HepG2 (cell line): ENCODE measurements around the gene MAP2K2. TPM values are rescaled to one million over a fixed set of nuclear protein-coding genes. Genes with fewer than 3 reads are reported as not detected.

Source experiments
- ERF ChIP-seq: IDR thresholded peaks from 2 replicates; pipeline ENCODE4 v1.6.1; 2018; ENCODE audit warnings: missing biosample characterization, missing genetic modification reagents
- ISX ChIP-seq: sonication (generic); formaldehyde crosslinking; conservative IDR thresholded peaks from 2 replicates; pipeline ENCODE4 v1.5.0; 2020; ENCODE audit warnings: missing genetic modification reagents
- MED1 ChIP-seq: sonication (generic); formaldehyde crosslinking; IDR thresholded peaks from 2 replicates; pipeline ENCODE4 v1.4.0; 2020; ENCODE audit warnings: missing genetic modification reagents
- NCOR1 ChIP-seq: fragments of 200-600 bp; sonication (generic); IDR thresholded peaks from 2 replicates; pipeline ENCODE4 v1.7.0; 2017; ENCODE audit warnings: antibody characterized with exemption, low read length, borderline replicate concordance
- PHF8 ChIP-seq: sonication (generic); formaldehyde crosslinking; IDR thresholded peaks from 2 replicates; pipeline ENCODE4 v1.5.0; 2020; ENCODE audit warnings: missing genetic modification reagents
- SIN3A ChIP-seq: IDR thresholded peaks from 2 replicates; pipeline ENCODE4 v1.6.1; 2011; ENCODE audit warnings: low read depth, mild to moderate bottlenecking, control low read depth, low read length, borderline replicate concordance
- SOX5 ChIP-seq: IDR thresholded peaks from 2 replicates; pipeline ENCODE4 v1.6.1; 2016; ENCODE audit warnings: borderline replicate concordance
- TARDBP ChIP-seq: sonication (generic); formaldehyde crosslinking; IDR thresholded peaks from 2 replicates; pipeline ENCODE4 v1.8.0; 2022; ENCODE audit warnings: mild to moderate bottlenecking, missing genetic modification reagents
- TERF1 ChIP-seq: sonication (generic); formaldehyde crosslinking; IDR thresholded peaks from 2 replicates; pipeline ENCODE4 v1.8.0; 2022; ENCODE audit warnings: mild to moderate bottlenecking, missing genetic modification reagents, moderate library complexity
- ZNF547 ChIP-seq: sonication (generic); formaldehyde crosslinking; IDR thresholded peaks from 2 replicates; pipeline ENCODE4 v1.5.1; 2020; ENCODE audit warnings: mild to moderate bottlenecking, missing genetic modification reagents
- ZZZ3 ChIP-seq: sonication (generic); formaldehyde crosslinking; IDR thresholded peaks from 2 replicates; pipeline ENCODE4 v1.4.0; 2020; ENCODE audit warnings: missing genetic modification reagents, mild to moderate bottlenecking, borderline replicate concordance
- polyA plus RNA-seq, 8 experiments: library from polyadenylated mRNA; depleted of rRNA in 3 of 8; stranded (reverse) in 7 of 8; unstranded in 1 of 8; fragments of >200 nt; fragmentation: Illumina TruSeq in 4 of 8; extraction: Trizol in 4 of 8; gene quantifications; 2 replicates each; pipeline versions ENCODE4 v1.2.1 to v1.2.3, GENCODE V29; 2011 to 2016; ENCODE audit warnings: low read depth in 4 of 8, missing spikeins in 1 of 8, mixed read lengths in 1 of 8; ENCODE audit not compliant: insufficient read depth in 1 of 8
- total RNA-seq, 5 experiments: library from RNA; depleted of rRNA; stranded (reverse); fragments of >200 nt; fragmentation: Illumina TruSeq; extraction: Trizol; gene quantifications; 2 replicates each; pipeline ENCODE4 v1.2.3, GENCODE V29; 2016; ENCODE audit warnings: low read depth in 1 of 5
- TF ChIP-seq, protein P1 (sequence below): sonication (generic); formaldehyde crosslinking; IDR thresholded peaks from 2 replicates; pipeline ENCODE4 v1.4.0; 2020; ENCODE audit warnings: missing genetic modification reagents; ENCODE audit errors: not compliant biosample characterization
- TF ChIP-seq, protein P2 (sequence below): sonication (generic); formaldehyde crosslinking; IDR thresholded peaks from 2 replicates; pipeline ENCODE4 v1.4.0; 2020; ENCODE audit warnings: missing genetic modification reagents
- TF ChIP-seq, protein P3 (sequence below): sonication (generic); formaldehyde crosslinking; IDR thresholded peaks from 2 replicates; pipeline ENCODE4 v1.5.0; 2020; ENCODE audit warnings: missing genetic modification reagents
- TF ChIP-seq, protein P4 (sequence below): IDR thresholded peaks from 2 replicates; pipeline ENCODE4 v1.6.1; 2016
- TF ChIP-seq, protein P5 (sequence below): sonication (generic); formaldehyde crosslinking; IDR thresholded peaks from 2 replicates; pipeline ENCODE4 v1.4.0; 2020; ENCODE audit warnings: missing genetic modification reagents, mild to moderate bottlenecking, borderline replicate concordance
- TF ChIP-seq, protein P6 (sequence below): IDR thresholded peaks from 2 replicates; pipeline ENCODE4 v1.6.1; 2016; ENCODE audit warnings: low read depth, control low read depth

Gene MAP2K2
- total and polyA plus RNA-seq, 2 of the 13 experiments (the other 11 are each of a cell fraction or from before 2014, with no cell fraction given), result 70.3 to 80.9 TPM

DNA sequence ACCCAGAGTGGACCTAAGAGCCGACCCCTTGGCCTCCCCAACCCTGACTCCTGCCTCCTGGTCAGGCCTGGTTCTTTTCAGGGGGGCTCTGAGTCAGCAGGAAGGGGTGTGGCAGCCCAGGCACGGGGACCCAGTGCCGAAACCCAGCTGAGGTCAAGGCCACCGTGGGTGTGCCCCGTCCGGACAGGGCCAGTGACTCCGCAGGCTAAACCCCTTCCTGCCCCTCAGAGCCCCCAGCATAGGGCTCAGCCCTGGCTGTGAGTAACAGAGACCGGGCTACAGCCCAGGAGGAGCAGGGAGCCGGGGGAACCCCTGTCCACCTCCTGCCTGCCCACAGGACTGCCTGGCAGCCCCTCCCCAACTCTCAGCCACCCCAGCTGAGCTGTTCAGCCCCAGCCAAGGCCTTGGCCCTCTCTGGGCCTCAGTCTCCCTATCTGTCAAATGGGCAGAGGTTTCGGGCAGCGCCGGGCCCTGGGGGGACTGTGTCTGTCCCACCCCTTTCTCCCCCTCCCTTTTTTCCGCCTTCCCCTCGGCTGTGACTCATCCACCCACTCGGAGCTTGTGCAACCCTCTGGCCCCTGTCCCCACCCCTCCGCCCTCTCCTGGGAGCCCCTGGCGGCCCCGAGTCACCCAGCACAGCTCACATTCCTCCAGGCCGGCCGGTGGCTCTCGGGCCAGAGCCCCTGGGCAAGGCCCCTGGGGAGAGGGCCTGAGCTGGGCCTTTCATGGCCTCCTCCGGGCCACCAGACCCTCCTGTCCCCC, 65.8 kb downstream of the MAP2K2 start (continued):
- TF ChIP-seq TERF1 (no peak), SOX5 (CRISPR knock-in tag) (peak; percentile 42), PHF8 (peak; percentile 68), ERF (0 out of 2 replicates have a peak, but pooled peaks have one; percentile 23), ZNF547 (peak; percentile 70), NCOR1 (peak; percentile 43; the same call in 1 of the 2 replicates), ZZZ3 (peak; percentile 42; the same call in 1 of the 2 replicates), SIN3A (0 out of 2 replicates have a peak, but pooled peaks have one; percentile 49), TARDBP (peak; percentile 53; the same call in 1 of the 2 replicates), MED1 (CRISPR knock-in tag) (peak; percentile 71), ISX (CRISPR knock-in tag) (no peak)
- TF ChIP-seq, protein P1, sequence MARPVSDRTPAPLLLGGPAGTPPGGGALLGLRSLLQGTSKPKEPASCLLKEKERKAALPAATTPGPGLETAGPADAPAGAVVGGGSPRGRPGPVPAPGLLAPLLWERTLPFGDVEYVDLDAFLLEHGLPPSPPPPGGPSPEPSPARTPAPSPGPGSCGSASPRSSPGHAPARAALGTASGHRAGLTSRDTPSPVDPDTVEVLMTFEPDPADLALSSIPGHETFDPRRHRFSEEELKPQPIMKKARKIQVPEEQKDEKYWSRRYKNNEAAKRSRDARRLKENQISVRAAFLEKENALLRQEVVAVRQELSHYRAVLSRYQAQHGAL (CRISPR knock-in tag), result no peak
- TF ChIP-seq, protein P2, sequence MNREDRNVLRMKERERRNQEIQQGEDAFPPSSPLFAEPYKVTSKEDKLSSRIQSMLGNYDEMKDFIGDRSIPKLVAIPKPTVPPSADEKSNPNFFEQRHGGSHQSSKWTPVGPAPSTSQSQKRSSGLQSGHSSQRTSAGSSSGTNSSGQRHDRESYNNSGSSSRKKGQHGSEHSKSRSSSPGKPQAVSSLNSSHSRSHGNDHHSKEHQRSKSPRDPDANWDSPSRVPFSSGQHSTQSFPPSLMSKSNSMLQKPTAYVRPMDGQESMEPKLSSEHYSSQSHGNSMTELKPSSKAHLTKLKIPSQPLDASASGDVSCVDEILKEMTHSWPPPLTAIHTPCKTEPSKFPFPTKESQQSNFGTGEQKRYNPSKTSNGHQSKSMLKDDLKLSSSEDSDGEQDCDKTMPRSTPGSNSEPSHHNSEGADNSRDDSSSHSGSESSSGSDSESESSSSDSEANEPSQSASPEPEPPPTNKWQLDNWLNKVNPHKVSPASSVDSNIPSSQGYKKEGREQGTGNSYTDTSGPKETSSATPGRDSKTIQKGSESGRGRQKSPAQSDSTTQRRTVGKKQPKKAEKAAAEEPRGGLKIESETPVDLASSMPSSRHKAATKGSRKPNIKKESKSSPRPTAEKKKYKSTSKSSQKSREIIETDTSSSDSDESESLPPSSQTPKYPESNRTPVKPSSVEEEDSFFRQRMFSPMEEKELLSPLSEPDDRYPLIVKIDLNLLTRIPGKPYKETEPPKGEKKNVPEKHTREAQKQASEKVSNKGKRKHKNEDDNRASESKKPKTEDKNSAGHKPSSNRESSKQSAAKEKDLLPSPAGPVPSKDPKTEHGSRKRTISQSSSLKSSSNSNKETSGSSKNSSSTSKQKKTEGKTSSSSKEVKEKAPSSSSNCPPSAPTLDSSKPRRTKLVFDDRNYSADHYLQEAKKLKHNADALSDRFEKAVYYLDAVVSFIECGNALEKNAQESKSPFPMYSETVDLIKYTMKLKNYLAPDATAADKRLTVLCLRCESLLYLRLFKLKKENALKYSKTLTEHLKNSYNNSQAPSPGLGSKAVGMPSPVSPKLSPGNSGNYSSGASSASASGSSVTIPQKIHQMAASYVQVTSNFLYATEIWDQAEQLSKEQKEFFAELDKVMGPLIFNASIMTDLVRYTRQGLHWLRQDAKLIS (CRISPR knock-in tag), result peak; percentile 46; the same call in 1 of the 2 replicates
- TF ChIP-seq, protein P3, sequence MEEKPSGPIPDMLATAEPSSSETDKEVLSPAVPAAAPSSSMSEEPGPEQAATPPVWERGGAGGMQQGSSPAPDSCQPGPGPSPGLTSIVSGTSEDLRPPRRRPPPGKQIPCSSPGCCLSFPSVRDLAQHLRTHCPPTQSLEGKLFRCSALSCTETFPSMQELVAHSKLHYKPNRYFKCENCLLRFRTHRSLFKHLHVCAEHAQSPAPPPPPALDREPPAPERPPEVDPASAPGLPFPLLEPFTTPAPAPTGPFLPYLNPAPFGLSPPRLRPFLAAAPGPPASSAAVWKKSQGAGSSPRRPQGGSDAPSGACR (CRISPR knock-in tag), result no peak
- TF ChIP-seq, protein P4, sequence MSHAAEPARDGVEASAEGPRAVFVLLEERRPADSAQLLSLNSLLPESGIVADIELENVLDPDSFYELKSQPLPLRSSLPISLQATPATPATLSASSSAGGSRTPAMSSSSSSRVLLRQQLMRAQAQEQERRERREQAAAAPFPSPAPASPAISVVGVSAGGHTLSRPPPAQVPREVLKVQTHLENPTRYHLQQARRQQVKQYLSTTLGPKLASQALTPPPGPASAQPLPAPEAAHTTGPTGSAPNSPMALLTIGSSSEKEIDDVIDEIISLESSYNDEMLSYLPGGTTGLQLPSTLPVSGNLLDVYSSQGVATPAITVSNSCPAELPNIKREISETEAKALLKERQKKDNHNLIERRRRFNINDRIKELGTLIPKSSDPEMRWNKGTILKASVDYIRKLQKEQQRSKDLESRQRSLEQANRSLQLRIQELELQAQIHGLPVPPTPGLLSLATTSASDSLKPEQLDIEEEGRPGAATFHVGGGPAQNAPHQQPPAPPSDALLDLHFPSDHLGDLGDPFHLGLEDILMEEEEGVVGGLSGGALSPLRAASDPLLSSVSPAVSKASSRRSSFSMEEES (CRISPR knock-in tag), result peak; percentile 55; the same call in 1 of the 2 replicates
- TF ChIP-seq, protein P5, sequence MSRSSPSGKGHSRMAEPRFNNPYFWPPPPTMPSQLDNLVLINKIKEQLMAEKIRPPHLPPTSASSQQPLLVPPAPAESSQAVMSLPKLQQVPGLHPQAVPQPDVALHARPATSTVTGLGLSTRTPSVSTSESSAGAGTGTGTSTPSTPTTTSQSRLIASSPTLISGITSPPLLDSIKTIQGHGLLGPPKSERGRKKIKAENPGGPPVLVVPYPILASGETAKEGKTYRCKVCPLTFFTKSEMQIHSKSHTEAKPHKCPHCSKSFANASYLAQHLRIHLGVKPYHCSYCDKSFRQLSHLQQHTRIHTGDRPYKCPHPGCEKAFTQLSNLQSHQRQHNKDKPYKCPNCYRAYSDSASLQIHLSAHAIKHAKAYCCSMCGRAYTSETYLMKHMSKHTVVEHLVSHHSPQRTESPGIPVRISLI (CRISPR knock-in tag), result peak; percentile 23; the same call in 1 of the 2 replicates
- TF ChIP-seq, protein P6, sequence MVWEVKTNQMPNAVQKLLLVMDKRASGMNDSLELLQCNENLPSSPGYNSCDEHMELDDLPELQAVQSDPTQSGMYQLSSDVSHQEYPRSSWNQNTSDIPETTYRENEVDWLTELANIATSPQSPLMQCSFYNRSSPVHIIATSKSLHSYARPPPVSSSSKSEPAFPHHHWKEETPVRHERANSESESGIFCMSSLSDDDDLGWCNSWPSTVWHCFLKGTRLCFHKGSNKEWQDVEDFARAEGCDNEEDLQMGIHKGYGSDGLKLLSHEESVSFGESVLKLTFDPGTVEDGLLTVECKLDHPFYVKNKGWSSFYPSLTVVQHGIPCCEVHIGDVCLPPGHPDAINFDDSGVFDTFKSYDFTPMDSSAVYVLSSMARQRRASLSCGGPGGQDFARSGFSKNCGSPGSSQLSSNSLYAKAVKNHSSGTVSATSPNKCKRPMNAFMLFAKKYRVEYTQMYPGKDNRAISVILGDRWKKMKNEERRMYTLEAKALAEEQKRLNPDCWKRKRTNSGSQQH (CRISPR knock-in tag), result no peak; the same call in 1 of the 2 replicates
